GM12801 (cell line): ENCODE measurements around the gene MLN.

ENCODE experiments used
- CTCF ChIP-seq: IDR thresholded peaks from one replicate; pipeline ENCODE4 v1.5.1; 2011; ENCODE audit warnings: control low read depth; ENCODE audit not compliant: insufficient read length; ENCODE audit errors: extremely low read depth

Gene MLN

GRCh38 chr6:33764036-33764435 lies 39.8 kb downstream of the MLN start:
- TF ChIP-seq CTCF: no peak

GRCh38 chr6:33763483-33763882 lies 40.3 kb downstream of the MLN start:
- no peak for TF ChIP-seq CTCF

GRCh38 chr6:33762713-33763112 lies 41.1 kb downstream of the MLN start:
- no peak for TF ChIP-seq CTCF

GRCh38 chr6:33761922-33762629 lies 41.7 kb downstream of the MLN start:
- no peak for TF ChIP-seq CTCF

GRCh38 chr6:33761581-33761921 lies 42.3 kb downstream of the MLN start:
- no peak for TF ChIP-seq CTCF

- no peak for TF ChIP-seq CTCF
Observed at GRCh38 chr6:33759887-33760629, 43.7 kb downstream of the MLN start.

GRCh38 chr6:33758815-33759216 lies 45.0 kb downstream of the MLN start:
- TF ChIP-seq CTCF: no peak
